GM18909 (cell line): ENCODE data around the gene USP36.

Experiments
- ATAC-seq: cut with Tn5 transposase; IDR thresholded peaks from one replicate; pipeline ENCODE4 v1.9.1; 2021; ENCODE audit warnings: mild to moderate bottlenecking; ENCODE audit not compliant: unreplicated experiment, poor library complexity

The USP36 gene

DNA sequence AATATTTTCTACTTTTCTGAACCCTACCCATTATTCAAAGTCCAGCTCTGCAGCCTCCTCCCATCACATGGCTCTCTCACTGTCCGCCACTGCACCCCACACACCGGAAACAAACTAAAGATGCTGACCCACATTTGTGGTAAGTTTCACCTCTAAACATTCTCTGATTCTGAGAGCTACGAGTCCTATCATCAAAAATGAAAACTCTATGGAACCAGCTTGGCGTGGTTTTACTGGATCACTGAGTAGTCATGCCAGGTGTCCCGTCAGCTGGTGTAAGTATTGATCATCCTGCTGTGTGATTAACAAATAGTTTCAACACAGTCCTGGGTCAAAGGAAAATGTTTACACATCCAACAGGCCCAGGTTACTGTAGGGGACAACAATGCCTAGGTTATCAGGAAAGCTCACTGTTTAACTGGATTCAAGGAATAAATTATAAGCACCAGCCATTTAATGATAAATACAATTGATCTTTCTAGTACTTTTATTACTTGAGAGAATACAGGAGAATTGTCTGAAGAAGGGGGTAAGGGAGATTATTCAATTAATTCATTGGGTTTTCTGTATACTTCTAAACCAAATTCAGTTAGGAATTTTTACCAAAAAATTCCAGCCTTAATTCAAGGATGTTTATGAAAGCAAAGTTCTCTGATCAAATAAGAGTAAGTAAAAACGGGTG lies 92.4 kb downstream of the USP36 start:
- peak; percentile 59 for ATAC-seq

DNA sequence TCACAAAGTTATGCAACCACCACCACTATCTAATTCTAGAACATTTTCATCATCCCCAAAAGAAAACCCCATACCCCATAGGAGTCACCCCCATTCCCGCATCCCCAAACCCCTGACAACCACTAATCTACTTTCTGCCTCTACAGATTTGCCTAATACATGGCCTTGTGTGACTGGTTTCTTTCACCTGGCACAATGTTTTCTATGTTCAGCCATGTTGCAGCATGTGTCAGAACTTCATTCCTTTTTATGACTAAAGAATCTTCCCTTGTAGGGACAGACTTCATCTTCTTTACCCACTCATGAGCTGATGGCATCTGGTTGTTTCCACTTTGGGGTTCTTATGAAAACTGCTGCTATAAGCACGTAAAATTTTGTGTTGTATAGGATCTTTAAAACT lies 93.1 kb downstream of the USP36 start:
- no peak for ATAC-seq

DNA sequence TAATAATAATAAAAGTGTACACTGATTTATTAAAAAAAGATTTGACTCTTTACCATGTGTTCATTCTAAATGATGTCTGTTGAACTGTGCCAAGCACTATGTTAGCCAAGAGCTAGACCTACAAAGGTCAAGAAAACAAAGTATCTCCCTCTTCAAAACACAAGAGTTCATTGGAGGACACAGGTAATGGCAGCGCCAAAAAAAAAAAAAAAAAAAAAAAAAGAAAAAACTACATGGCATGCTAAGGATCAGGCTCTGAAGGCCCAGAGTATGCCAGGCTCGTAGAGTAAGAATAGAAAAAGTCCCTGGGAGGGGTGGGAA lies 93.7 kb downstream of the USP36 start:
- no peak for ATAC-seq

DNA sequence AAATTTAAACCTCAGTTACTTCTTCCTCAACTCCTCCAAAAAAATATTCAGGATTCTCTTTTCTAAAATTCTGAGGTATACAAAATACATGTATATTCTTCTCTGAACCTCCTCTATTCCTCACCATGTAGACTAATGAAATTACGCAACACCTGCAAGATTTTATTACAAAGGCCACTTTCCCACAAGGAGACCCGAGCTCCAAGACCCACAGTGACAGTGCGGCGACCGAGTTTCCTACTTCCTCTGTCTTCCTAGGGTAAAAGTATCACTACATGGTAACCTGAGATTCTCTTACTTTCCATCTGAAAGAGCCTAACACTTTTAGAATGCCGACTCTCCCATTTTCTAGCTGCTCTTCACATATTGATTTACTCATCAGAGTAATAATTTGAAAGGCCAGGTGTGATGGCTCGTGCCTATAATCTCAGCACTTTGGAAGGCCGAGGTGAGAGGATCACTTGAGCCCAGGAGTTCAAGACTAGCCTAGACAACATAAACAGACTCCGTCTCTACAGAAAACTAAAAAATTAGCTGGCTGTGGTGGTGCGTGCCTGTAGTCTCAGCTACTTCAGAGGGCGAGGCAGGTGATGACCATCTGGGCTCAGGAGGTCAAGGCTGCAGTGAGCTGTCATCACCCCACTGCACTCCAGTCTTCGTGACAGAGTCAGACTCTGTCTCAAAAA lies 94.2 kb downstream of the USP36 start:
- no peak for ATAC-seq
